NCI-H82 treated with DMSO at 0.1 percent for 48 hours (cell line): ENCODE data around the gene MCM7.

Experiments used
- DNase-seq: peaks from one replicate; lab custom pipeline; 2025; ENCODE audit not compliant: unreplicated experiment; lab: John Stamatoyannopoulos, UW

Gene MCM7

DNA sequence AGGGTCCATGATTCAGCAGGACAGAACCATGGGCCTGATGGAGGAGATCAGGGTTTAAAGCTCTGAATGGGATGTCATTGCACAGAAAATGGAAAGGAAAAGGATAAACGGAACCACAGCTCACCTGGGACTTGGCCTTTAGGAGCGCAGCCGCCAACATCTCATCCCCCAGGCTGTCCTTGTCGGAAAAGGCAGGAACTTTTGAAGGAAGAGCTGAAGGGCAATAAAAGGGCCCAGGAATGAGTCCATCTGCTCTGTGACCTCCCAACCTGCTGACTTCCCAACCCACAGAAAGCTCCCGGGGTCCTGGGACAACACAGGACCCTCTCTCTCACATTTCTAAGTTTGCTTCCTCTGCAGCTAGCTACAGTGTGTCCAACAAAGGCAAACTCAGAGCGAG, 25.8 kb downstream of the MCM7 start:
- DNase-seq, result no peak

DNA sequence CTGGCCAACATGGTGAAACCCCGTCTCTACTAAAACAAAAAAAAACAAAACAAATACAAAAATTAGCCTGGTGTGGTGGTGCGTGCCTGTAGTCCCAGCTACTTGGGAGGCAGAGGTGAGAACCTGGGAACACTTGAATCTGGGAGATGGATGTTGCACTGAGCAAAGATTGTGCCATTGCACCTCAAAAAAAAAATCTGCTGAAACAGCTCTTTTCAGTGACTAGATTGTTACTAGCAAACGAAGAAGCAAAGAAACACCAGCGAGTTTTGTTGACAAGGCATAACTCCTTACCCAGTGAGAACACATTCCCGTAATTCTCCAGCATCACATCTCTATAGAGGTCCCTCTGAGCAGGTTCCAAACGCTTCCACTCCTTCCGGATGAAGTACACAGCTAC, 26.4 kb downstream of the MCM7 start:
- DNase-seq, result no peak

DNA sequence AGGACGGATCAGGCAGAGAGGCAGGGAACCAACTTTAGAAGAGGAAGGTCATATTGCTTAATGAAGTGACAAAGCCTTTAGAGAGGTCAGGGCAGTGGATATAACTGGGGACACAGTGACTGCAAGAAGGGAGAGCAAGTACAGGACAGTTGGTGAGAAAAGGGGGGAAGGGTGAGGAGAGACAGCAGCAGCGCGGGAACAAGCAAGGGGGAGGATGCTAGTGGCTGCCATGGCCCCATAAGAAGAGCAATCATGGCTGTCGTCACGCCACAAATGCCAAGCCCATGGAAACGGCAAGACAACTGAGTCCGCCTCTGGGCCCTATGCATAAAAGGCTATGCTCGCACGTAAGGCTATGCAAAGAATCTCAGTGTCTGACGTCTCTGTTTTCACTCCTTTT, 28.7 kb downstream of the MCM7 start:
- no peak for DNase-seq

DNA sequence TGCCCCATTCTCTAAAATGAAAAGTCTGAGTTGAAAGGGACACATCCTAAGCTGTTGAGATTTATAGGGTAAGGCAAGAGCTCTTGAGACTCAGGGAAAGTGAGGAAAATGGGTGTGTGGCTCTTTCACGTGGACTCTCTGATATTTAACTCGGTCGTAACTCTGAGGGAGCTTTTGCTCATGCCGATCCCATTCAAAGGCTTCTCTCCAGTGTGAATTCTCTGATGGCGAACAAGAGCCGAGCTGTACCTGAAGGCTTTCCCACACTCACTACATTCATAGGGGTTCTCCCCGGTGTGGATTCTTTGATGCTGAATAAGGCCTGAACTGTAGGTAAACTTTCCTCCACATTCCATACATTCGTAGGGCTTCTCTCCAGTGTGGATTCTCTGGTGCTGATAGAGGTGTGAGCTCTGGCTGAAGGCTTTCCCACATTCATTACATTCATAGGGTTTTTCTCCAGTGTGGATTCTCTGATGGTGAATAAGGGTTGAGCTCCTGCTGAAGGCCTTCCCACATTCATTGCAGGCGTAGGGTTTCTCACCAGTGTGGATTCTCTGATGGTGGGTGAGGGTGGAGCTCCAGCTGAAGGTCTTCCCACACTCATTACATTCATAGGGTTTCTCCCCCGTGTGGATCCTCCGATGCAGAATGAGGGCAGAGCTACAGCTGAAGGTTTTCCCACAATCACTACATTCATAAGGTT, 30.0 kb downstream of the MCM7 start:
- no peak for DNase-seq

DNA sequence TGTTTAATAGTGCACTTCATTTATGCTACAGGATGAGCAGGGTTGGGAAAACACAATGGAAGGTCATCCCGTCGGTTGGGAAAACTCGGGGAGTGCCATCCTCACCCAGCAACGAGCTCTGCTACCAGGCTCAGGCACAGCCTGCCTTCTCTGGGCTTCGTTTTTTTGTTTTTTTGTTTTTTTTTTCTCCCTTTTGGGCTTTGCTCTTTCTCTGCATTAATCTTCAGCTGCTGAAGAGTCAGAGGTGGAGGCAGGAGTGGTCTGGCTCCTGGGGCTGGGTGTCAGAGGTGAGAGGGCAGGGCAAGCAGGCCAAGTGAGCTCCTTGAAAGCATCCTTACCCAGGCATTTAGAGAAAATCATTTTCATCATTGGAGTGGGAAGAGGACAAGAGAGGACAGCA, 31.2 kb downstream of the MCM7 start:
- no peak for DNase-seq

DNA sequence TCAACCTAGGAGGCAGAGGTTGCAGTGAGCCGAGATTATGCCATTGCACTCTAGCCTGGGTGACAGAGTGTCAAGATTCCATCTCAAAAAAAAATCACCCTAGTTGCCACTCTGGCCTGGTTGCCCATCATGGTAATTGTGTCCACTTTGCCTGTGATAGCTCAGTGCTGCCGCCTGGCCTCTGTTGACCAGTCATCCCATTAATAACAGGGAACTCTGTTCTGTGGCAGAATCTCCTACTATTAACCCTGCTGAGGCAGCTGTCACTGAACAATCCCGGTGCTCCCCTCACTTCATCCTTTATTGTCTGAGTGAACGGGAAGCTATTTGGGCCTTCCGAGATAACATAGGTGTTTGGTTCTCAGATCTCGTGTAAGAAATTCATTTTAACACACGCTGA, 34.2 kb downstream of the MCM7 start:
- DNase-seq, result no peak

DNA sequence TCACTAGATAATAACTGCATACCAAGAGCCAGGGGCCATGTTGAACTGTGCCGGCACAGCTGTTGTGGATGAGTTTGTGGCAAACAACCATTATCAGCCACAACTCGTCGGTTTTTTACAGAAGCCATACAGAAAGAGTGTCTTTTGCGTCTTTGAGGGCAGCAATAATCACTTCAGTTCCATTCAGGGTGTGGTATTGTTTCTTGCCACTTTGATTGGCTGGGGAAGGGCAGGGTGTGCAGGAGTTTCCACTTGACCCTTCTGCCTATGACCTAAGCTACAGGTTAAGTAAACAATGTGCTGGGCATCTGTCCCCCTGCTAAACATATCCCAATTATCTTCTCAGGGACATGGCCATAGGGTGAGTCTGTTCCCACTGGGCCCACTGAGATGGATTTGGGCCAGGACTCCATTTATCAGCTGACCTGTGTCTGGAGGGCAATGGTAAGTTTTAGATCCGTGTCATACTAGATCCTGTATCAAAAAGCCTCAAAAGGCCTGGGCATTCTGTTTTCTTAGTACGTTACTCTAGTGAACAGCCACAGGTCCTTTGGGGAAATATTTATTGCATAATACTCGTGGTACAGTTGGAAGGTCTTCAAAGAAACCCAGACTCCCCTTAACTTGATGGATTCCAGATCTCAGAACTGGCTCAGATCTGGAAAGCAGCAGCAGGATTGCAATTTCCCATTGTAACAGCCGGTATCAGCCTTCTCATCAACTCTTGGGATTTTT, 35.6 kb downstream of the MCM7 start:
- DNase-seq, result no peak

DNA sequence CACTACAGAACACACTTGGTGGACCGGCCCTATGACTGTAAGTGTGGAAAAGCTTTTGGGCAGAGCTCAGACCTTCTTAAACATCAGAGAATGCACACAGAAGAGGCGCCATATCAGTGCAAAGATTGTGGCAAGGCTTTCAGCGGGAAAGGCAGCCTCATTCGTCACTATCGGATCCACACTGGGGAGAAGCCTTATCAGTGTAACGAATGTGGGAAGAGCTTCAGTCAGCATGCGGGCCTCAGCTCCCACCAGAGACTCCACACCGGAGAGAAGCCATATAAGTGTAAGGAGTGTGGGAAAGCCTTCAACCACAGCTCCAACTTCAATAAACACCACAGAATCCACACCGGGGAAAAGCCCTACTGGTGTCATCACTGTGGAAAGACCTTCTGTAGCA, 37.0 kb downstream of the MCM7 start:
- DNase-seq, result no peak

DNA sequence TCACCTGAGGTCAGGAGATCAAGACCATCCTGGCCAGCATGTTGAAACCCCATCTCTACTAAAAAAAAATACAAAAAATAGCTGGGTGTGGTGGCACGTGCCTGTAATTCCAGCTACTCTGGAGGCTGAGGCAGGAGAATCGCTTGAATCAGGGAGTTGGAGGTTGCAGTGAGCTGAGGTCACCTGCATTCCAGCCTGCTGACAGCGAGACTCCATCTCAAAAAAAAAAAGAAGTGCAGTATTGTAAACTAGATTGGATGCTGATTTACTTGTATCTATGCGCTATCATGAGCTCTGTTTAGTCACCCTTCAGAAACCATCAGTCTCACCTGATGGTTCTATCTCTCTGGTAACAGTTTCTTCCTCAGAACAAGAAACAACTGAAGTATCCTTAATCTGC, 37.8 kb downstream of the MCM7 start:
- no peak for DNase-seq

DNA sequence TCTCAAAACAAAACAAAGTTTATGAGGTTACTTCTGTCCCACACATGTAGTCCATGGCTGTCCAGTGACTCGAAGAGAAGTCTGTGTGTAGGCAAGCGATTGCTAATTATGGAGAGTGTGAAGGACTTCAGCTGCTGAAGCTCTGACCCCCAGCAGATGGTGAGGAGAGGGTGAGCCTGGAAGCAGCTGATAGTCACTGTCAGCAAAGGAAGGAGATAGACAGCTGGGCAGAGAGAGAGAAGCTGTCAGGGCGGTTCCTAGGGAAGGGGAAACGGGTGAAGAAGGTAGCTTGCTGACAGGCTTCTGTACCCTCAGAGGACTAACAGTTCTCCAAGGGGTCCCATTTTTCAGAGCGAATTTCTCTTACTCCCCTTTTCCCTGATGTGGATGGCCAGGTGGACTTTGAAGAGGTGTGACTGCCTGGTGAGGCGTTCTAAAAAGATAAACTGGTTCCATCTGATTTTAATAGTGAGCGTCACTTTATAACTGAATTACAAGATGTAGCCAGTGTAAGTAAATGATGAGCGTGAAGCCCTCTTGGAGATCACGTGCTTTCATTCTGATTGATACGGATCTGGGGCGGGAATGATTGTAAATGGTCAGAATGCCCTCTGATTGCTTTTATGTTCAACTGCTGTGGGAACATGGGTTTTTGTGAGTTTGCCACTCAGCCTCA, 39.5 kb downstream of the MCM7 start:
- DNase-seq, result no peak

DNA sequence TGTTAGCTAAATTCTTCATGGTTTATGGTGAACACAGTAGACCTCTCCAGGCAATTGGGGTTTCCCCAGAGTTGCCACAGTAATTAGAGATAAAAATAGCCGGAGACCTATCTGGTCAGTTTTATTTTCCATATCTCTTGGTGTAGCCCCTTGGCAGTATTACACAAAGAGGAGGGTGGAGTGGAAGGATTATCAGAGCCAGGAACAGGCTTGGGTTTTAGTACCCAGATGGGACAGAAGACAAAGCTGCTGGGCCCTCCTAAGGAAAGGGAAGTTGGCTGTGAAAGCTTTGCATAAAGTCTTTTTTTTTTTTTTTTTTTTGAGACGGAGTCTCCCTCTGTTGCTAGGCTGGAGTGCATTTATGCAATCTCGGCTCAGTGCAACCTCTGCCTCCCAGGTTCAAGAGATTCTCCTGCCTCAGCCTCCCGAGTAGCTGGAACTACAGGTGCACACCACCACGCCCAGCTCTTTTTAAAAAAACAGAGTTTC, 41.9 kb downstream of the MCM7 start:
- DNase-seq, result no peak

DNA sequence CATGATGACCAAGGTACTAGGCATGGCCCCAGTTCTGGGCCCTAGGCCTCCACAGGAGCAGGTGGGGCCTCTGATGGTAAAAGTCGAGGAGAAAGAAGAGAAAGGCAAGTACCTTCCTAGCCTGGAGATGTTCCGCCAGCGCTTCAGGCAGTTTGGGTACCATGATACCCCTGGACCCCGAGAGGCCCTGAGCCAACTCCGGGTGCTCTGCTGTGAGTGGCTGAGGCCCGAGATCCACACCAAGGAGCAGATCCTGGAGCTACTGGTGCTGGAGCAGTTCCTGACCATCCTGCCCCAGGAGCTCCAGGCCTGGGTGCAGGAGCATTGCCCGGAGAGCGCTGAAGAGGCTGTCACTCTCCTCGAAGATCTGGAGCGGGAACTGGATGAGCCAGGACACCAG, 44.2 kb downstream of the MCM7 start:
- DNase-seq, result no peak

DNA sequence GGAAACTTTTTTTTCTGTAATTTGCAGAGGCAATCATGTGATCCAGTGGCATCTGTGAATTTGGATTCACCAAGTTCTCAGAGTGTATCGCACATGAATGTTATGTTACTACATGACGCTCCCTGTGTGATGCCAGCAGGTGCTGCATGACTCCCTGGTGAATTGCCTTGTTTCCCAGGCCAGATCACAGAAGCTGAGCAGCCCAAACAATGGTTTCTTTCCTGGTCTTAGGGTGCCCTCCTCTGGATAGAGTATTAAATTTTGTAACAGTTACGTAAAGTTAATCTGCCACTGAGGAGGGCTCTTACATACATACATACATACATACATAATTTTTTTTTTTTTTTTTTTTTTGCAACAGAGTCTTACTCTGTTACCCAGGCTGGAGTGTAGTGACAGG, 48.0 kb downstream of the MCM7 start:
- peak; percentile 28 for DNase-seq

DNA sequence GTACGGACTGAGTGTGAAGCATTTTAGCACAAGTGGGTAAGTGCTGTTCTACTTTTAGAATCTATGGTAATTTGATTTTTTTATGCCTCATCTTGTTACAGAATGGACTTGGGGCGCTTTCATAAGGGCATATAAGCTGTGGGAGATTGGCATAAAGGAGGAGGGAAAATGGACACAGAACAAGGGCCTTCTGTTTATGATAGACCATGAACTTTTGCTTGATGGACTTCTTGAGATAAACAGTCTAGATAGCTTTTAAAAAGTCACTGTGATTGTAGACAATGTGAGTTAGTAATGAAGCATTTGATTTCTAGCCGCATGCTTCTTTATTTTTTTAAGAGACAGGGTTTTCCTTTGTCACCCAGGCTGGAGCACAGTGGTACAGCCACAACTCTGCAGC, 49.6 kb downstream of the MCM7 start:
- no peak for DNase-seq

DNA sequence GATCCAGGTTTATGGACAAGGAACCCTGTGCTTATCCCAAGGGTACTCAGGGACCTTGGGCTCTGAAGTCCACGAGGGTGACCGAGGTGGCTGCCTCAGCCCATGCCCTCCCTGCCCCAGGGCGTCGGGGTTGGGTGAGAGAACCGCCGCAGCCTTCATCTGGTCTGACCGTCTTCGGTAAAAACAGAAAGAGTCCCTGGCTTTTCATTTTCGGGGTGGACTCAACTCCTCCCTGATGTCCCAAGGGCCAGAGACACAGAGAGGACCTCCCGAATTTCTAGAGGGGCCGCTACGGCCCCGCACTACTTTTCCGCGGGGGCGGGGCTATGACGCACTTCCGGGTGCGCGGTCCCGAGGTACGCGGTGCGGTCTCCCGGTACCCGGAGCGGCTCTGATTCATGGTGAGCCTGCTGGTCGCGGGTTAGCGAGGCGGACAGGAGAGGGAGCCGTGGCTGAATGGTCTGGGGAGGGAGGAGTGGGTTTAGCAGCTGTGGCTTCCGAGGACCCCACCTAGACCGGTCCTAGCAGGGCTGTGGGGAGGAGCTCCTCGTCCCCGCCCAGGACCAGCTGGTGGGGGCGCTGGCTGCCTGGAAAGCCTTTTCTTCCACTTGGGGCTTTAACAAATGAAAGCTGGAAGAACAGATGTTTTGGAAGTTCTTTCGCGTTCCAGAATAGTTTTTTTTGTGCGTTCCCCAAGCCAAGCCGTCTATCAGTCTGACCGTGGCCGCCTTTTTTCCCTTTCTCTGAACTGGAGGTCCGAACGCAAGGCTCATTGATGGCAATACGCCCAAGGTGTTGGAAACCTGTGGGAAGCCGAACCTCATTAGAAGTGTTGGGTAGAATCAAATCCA, 51.5 kb downstream of the MCM7 start, which contains the start of gene ZSCAN21:
Gene ZSCAN21 (plus strand): TSS at position 334 of the 851 bp plus-strand sequence. CDS start 7,233 bp downstream, outside the sequence.
- peak; percentile 48 for DNase-seq

DNA sequence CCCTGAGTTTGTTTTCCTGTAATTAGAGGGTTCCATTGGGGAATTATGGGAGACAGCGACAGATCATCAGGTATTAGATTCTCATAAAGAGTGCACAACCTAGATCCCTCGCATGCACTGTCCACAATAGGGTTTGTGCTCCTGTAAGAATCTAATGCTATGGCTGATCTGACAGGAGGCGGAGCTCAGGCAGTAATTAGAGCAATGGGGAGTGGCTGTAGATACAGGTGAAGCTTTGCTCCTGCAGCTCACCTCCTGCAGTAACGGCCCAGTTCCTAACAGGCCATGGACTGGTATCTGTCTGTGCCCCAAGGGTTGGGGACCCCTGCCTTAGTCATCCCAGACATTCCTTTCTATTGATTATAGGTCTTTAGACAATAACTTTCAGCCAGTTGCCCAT, 52.5 kb downstream of the MCM7 start:
- no peak for DNase-seq

DNA sequence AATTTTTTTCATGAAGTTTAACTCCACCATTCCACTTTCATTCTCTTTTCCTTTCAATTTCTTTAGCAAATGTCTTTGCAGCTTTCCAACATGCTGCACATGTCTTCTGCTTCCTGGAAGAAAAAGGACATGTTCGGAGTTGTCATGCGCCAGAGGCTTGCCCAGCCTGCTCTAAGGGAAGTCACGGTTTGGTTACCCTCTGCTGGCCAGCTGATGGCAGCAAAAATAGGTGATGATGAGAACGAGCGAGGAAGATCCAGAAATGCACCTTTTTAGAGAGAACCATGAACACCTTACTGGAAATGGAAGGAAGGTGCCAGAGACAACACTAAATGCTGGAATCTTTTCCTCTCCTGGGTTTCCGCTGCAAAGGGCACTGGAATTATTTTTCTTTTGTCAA, 56.5 kb downstream of the MCM7 start:
- no peak for DNase-seq
